ENCODE measurements around the gene ISL1. TPM values are rescaled to one million over a fixed set of nuclear protein-coding genes. Genes with fewer than 3 reads are reported as not detected.

Gene ISL1
- total RNA-seq, 1 donor from 2014 or later, result not detected

- H3K9me3 Mint-ChIP-seq, result no peaks in the 10 kb centered on the region
- DNase-seq (ENCODE audit: low spot score), result no peak
These were observed 49.9 kb downstream of the ISL1 start for GRCh38 chr5:51433052-51433710.

GRCh38 chr5:51439232-51439631 lies 56.0 kb downstream of the ISL1 start:
- no peak overlapping the region for H3K4me3 Mint-ChIP-seq (ENCODE audit: low read depth)
- intact Hi-C loops (cut with micrococcal nuclease), result no loop called here
- H3K27ac Mint-ChIP-seq, result no peak overlapping the region
- H3K4me1 Mint-ChIP-seq (ENCODE audit: low read depth), result no peaks in the 10 kb centered on the region
- DNase-seq (ENCODE audit: low spot score), result no peak
- H3K36me3 Mint-ChIP-seq (ENCODE audit: low read depth), result no peaks in the 10 kb centered on the region
- no peaks in the 10 kb centered on the region for H3K27me3 Mint-ChIP-seq (ENCODE audit: low read depth)
- H3K9me3 Mint-ChIP-seq, result peaks cover 6% of the 10 kb centered on the region

More at GRCh38 chr5:51433052-51433710, 49.9 kb downstream of the ISL1 start:
- intact Hi-C loops (cut with micrococcal nuclease), result no loop called here
- no peak overlapping the region for H3K27ac Mint-ChIP-seq
- no peaks in the 10 kb centered on the region for H3K4me1 Mint-ChIP-seq (ENCODE audit: low read depth)
- no peak overlapping the region for H3K4me3 Mint-ChIP-seq (ENCODE audit: low read depth)
- H3K27me3 Mint-ChIP-seq (ENCODE audit: low read depth), result no peaks in the 10 kb centered on the region
- H3K36me3 Mint-ChIP-seq (ENCODE audit: low read depth), result no peaks in the 10 kb centered on the region
